HepG2 (cell line): ENCODE results near the gene NPDC1. TPM values are rescaled to one million over a fixed set of nuclear protein-coding genes. Genes with fewer than 3 reads are reported as not detected.

Experiments used
- ATF3 ChIP-seq: sonication (generic); formaldehyde crosslinking; IDR thresholded peaks from 2 replicates; pipeline ENCODE4 v1.4.0; 2020; ENCODE audit warnings: missing genetic modification reagents
- CBX2 ChIP-seq, 2 experiments: fragments of 200-600 bp in 1 of 2; sonication (generic); formaldehyde crosslinking in 1 of 2; IDR thresholded peaks; 2 replicates each; pipeline versions ENCODE4 v1.7.0 to v1.8.1; 2018 to 2022; ENCODE audit warnings: low read depth in 2 of 2, low read length in 1 of 2, mild to moderate bottlenecking in 1 of 2, missing genetic modification reagents in 1 of 2
- CERS6 ChIP-seq: sonication (generic); formaldehyde crosslinking; IDR thresholded peaks from 2 replicates; pipeline ENCODE4 v1.5.0; 2020; ENCODE audit warnings: missing genetic modification reagents
- DBP ChIP-seq: sonication (generic); formaldehyde crosslinking; IDR thresholded peaks from 2 replicates; pipeline ENCODE4 v1.4.0; 2020; ENCODE audit warnings: missing genetic modification reagents; ENCODE audit errors: not compliant biosample characterization
- DMTF1 ChIP-seq: sonication (generic); formaldehyde crosslinking; IDR thresholded peaks from 2 replicates; pipeline ENCODE4 v1.4.0; 2020; ENCODE audit warnings: mild to moderate bottlenecking, missing genetic modification reagents
- GFI1 ChIP-seq: sonication (generic); formaldehyde crosslinking; IDR thresholded peaks from 2 replicates; pipeline ENCODE4 v1.5.0; 2020; ENCODE audit warnings: missing genetic modification reagents, mild to moderate bottlenecking, borderline replicate concordance
- ISL2 ChIP-seq: sonication (generic); formaldehyde crosslinking; IDR thresholded peaks from 2 replicates; pipeline ENCODE4 v1.5.0; 2020; ENCODE audit warnings: missing genetic modification reagents
- ZNF337 ChIP-seq: sonication (generic); formaldehyde crosslinking; IDR thresholded peaks from 2 replicates; pipeline ENCODE4 v1.5.1; 2020; ENCODE audit warnings: missing genetic modification reagents, low read depth, mild to moderate bottlenecking, borderline replicate concordance
- ZNF510 ChIP-seq: sonication (generic); formaldehyde crosslinking; IDR thresholded peaks from 2 replicates; pipeline ENCODE4 v1.4.0; 2020; ENCODE audit warnings: low read depth, mild to moderate bottlenecking, missing genetic modification reagents
- ZNF790 ChIP-seq: sonication (generic); formaldehyde crosslinking; IDR thresholded peaks from 2 replicates; pipeline ENCODE4 v1.8.0; 2022; ENCODE audit warnings: missing genetic modification reagents, mild to moderate bottlenecking, borderline replicate concordance
- polyA plus RNA-seq, 8 experiments: library from polyadenylated mRNA; depleted of rRNA in 3 of 8; stranded (reverse) in 7 of 8; unstranded in 1 of 8; fragments of >200 nt; fragmentation: Illumina TruSeq in 4 of 8; extraction: Trizol in 4 of 8; gene quantifications; 2 replicates each; pipeline versions ENCODE4 v1.2.1 to v1.2.3, GENCODE V29; 2011 to 2016; ENCODE audit warnings: low read depth in 4 of 8, missing spikeins in 1 of 8, mixed read lengths in 1 of 8; ENCODE audit not compliant: insufficient read depth in 1 of 8
- total RNA-seq, 5 experiments: library from RNA; depleted of rRNA; stranded (reverse); fragments of >200 nt; fragmentation: Illumina TruSeq; extraction: Trizol; gene quantifications; 2 replicates each; pipeline ENCODE4 v1.2.3, GENCODE V29; 2016; ENCODE audit warnings: low read depth in 1 of 5
- TF ChIP-seq, protein P1 (sequence below): sonication (generic); formaldehyde crosslinking; conservative IDR thresholded peaks from 2 replicates; pipeline ENCODE4 v1.8.0; 2022; ENCODE audit warnings: missing genetic modification reagents

NPDC1 gene
- total and polyA plus RNA-seq, 2 of the 13 experiments (the other 11 are each of a cell fraction or from before 2014, with no cell fraction given) = 0.84 to 5.4 TPM

GRCh38 chr9:137052998-137053943 lies 7.3 kb upstream of the NPDC1 start (continued):
- TF ChIP-seq CBX2 (IDR thresholded peaks at IDR 0.05; ENCODE audit: low read depth, low read length) (no peak), CBX2 (CRISPR knock-in tag; IDR thresholded peaks at IDR 0.05; ENCODE audit: low read depth) (no peak), GFI1 (no peak; the same call in 1 of the 2 replicates), DBP (CRISPR knock-in tag) (no peak), ISL2 (CRISPR knock-in tag) (no peak), DMTF1 (CRISPR knock-in tag) (no peak), ZNF337 (no peak), ATF3 (CRISPR knock-in tag) (no peak), ZNF510 (CRISPR knock-in tag) (no peak), CERS6 (CRISPR knock-in tag) (no peak), ZNF790 (CRISPR knock-in tag) (peak; percentile 36; the same call in 1 of the 2 replicates)
- TF ChIP-seq, protein P1, sequence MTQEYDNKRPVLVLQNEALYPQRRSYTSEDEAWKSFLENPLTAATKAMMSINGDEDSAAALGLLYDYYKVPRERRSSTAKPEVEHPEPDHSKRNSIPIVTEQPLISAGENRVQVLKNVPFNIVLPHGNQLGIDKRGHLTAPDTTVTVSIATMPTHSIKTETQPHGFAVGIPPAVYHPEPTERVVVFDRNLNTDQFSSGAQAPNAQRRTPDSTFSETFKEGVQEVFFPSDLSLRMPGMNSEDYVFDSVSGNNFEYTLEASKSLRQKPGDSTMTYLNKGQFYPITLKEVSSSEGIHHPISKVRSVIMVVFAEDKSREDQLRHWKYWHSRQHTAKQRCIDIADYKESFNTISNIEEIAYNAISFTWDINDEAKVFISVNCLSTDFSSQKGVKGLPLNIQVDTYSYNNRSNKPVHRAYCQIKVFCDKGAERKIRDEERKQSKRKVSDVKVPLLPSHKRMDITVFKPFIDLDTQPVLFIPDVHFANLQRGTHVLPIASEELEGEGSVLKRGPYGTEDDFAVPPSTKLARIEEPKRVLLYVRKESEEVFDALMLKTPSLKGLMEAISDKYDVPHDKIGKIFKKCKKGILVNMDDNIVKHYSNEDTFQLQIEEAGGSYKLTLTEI (CRISPR knock-in tag) = no peak
